Stimulated activated CD4-positive, alpha-beta T cell treated with anti-CD3 and anti-CD28 coated beads, Interleukin-4, amount 100 ng/mL, for 48 hours (primary cell): ENCODE measurements around the gene SLC17A9.

ENCODE experiments used
- DNase-seq, 2 donors: peaks; one replicate each; pipeline ENCODE4 v3.0.0-alpha.2; 2020; ENCODE audit warnings: low read depth in 2 of 2

SLC17A9 gene

DNA sequence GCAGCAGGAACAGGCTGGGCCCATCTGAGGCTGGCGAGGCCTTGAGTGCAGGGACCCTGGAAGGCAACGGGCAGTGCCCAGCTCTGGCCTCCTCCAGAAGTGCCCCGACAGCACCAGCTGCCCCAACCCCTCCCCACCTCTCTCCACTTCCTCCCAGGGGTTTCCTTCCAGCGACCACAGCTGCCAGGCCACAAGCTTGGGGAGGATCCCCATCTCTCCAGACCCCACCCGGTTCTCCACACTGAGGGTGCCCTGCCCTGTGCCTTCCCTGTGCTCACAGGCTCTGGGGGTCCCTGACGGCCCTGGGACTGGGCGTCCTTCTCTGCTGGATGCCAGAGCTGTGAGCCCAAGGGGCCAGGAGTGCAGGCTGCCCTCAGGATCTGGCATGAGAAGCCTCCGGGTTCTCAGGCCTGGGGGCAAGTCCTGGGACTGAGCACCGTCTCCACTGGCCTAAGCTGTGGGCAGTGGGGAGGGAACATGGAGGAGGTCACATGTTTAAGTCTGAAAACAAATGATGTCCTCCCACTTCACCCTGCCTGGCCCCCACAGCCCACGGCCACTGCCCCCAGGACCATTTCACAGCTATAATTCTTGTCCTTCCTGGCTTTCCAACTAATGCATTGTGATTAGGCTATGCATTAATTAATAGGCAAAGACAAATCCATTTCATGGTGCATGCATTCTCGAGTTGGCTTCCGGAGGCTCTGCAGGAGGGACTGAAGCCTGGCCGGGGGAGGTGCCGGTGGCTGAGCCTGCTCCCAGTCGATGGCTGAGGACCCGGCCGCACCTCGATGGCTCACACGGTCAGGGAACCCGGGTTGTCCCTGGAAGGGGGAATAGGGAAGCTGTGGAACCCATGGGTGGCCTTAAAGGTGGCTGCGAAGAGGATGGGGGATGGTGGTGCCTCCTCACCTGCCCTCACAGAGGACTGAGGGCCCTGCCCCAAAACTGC, 29.9 kb downstream of the SLC17A9 start:
- no peak for DNase-seq

GRCh38 chr20:62983210-62983609, 30.7 kb downstream of the SLC17A9 start:
- DNase-seq = no peak

- DNase-seq = no peak
These were observed 32.3 kb downstream of the SLC17A9 start for GRCh38 chr20:62984666-62985443.

DNA sequence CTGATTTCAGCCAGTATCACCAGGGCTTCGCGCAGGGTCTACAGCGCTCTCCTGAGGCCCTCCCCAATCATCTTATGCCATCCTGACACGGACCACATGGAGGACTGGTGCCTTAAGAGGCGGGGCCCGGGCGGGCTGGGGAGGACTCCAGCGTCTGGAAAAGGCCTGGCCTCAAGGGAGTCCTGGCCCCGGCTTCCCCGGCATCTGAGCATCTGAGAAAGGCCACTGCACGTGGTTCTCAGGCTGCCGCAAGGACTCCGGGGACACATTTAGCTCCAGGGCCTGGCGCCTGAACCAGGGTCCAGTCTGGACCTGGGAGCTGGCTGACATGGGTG, 32.9 kb downstream of the SLC17A9 start:
- no peak for DNase-seq

DNA sequence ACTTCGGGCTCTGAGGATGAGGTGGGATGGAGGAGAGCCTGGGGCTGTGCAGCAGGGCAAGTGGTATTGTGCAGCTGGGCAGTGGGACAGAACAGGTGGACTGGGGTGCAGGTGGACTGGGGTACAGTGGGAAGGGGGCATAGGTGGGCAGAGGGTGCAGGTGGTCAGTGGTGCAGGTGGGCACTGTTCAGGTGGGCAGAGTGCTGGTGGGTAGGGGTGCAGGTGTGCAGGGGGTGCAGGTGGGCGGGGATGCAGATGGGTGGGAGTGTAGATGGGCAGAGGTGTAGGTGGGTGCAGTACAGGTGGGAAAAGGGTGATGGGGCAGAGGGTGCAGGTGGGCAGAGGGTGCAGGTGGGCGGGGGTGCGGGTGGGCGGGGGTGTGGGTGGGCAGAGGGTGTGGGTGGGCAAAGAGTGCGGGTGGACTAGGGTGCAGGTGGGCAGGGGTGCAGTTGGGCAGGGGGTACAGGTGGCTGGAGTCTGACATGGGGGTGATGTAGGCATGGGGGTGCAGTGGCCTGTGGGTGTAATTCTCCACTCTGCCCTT, 33.8 kb downstream of the SLC17A9 start:
- DNase-seq = no peak

- DNase-seq = no peak
These were observed 34.6 kb downstream of the SLC17A9 start for GRCh38 chr20:62987114-62987513.

- no peak for DNase-seq
These were observed 36.7 kb downstream of the SLC17A9 start for GRCh38 chr20:62989201-62989601.

- DNase-seq = no peak
These were observed 37.9 kb downstream of the SLC17A9 start for GRCh38 chr20:62990306-62990825.

GRCh38 chr20:62991196-62991807, 38.8 kb downstream of the SLC17A9 start:
- DNase-seq = no peak

- no peak for DNase-seq
These were observed 39.4 kb downstream of the SLC17A9 start for GRCh38 chr20:62991863-62992262.

DNA sequence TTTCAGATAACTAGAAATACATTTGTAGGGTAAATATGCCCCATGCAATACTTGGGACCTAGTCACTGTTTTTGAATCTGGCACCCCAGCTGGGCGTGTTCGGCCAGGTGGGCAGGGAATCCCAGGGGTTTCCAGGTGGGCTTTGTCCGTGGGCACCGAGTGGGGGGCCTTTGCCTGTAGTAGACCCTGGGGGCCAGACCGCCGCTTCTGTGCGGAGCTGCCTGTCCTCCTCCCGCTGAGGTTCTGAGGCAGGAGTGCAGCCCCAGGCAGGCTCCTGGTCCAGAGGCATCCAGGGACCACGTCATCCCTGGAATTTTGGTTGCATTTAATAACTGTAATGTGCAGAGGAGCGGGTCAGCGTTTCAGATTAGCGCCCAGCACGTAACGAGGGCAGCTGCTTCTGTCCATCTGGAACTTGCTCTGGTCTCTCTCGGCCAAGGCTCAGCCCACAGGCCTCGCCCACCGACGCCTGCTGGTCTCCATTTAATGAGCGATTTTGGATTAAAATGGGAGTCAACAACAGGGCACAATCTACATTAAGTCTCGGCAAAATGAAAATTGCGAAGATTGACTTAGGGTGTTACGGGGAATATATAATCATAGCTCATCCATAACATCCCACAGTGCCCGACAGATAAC, 41.5 kb downstream of the SLC17A9 start:
- no peak for DNase-seq

DNA sequence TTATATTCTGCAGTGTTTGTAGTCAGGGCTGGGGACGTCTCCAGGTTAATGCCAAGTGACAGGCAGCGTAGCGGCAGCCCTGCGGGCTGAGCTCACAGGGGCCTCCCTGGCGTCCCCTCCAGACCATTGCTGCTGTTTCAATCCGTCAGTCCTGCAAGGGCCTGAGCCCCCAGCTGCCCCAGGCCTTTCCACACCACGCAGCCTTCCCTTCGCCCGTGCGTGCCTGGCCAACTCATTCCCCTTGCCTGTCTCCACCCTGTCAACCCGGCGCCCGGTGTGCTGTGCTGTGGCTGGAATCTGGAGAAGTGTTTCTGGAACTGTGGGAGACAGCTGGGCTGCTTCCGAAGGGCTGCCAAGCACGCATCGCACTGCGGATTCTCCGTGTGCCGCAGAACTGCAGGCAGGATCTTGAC, 42.4 kb downstream of the SLC17A9 start:
- DNase-seq = no peak

DNA sequence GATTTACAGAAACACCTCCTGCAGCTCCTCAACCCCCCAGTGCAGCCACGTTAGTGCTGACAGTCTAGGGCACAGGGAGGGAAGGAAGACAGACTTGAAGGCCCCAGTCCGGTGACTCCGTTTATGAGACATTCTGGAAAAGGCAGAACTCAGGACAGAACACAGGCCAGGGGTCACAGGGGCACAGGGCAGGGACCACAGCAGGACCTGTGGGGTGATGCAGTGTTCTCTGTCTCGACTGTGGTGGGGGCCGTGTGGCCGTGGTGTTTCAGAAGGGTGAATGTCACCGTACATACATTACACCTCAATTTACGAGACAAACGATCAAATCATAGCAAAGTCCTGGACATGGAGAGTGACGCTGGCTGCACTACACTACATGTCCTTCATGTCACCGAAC, 43.0 kb downstream of the SLC17A9 start:
- no peak for DNase-seq

DNA sequence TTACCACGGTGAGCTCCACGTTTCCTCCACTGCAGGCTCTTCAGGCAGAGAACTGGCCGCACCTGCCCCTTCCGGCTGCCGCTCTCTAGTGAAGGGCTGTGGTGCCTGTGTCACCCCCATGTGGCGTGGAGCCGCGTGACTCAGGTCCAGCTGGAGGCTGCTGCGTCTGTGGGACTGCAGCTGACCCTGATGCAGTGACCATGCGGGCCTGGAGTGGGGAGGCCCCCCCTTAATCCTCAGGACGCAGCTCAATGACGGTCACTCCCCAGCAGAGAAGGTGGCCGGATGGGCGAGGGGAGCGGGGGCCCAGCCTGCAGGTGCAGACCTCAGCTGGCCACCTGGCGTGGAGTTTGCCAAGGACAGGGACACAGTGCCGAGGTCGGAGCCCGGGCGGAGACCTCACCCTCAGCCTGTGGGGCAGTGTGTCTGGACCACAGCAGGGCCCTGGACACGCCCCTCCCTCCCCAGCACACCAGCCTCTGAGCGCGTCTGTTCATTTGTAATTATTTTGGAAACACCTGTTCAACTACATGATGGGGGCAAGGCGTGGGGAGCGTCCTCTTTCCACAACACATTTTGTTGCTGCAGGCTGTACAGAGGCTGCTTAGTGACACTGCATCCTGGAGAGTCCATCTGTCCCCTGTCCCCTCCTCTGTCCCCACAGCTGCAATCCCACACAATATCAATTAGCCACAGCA, 43.5 kb downstream of the SLC17A9 start:
- DNase-seq = no peak

DNA sequence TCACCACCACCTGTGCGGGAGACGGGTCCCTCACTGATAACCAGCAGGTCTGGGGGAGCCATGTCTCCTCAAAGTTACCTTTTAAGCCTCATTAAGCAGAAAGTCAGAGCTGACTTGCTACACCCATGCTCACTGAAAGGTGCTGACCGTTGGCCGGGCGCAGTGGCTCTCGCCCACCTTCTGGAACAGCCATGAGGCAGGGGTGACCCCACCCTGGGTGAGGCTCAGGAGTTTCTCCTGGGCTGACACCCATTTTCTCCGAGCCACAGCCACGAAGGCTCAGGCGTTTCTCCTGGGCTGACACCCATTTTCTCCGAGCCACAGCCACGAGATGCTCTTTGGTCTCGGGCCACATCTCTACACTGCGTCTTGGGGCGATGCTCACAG, 44.1 kb downstream of the SLC17A9 start:
- DNase-seq = no peak

DNA sequence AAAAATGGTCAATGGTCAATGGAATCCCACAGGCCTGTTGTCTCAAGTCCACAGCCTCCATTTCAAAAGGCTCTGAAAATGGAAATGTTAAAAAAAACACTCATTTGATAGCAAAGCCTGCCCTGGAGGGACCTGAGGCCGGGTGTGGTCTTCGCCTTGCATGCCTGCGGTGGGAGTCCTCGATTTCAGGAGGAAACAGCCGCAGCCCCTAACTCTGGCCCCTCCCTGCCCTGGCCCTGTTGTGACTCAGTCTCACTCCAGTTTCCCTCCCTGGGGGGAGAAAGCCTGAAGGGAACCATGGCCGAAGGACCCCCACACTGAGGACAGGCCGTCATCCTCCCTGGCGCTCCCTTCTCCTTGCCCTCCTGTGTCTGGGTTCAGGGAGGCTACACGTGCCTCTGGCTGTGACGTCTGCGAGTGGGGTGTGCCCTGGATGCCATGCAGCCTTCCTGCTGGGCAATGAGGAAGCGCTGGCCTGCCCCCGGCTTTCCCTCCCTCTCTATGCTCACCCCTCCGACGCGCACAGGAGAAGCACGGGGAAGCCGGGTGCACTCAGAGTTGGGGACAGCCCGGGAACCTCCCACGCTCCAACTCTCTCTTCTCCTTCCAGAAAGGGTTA, 45.0 kb downstream of the SLC17A9 start:
- no peak for DNase-seq

- no peak for DNase-seq
These were observed 45.9 kb downstream of the SLC17A9 start for GRCh38 chr20:62998449-62998848.

DNA sequence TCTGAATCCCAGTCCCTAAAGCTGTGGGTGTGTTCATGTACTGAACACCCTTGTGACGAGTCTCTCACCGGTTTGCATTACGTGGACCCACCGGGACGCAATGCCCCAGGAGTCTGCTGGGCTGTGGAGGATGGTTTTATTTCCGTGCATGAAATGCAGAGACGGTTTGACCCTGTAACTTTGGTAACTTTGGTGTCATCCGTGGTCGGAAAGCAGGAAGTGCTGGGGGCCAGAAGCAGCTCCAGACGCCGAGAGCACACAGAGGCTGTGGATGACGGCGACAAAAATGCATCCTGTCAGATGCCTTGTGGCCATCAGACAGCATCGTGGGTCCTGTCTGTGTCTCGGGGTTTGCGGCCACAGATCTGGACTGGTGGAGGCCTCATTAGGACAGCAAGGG, 47.1 kb downstream of the SLC17A9 start:
- no peak for DNase-seq

DNA sequence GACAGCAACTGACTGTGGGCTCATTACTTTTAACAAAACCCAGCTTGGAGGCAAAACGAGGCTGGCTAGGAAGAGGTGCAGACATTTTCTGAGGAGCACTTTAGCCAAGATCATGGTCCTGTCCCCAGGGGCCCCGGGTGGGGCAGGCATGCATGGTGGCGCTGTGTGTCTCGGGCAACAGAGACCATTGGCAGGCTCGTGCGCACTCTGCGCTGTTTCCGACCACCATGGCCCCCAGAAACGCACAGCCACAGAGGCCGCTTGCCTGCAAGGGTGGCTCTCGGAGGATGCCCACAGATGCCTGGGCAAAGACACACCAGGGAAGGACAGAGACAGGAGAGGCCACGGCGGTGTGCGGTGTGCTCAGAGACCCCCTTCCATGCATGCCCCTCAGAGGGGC, 47.5 kb downstream of the SLC17A9 start:
- DNase-seq = no peak

GRCh38 chr20:63000958-63001357, 48.4 kb downstream of the SLC17A9 start:
- no peak for DNase-seq

GRCh38 chr20:63002511-63002910, 50.0 kb downstream of the SLC17A9 start:
- DNase-seq = no peak
